CD1c-positive myeloid dendritic cell (primary cell): ENCODE results near the gene CCDC97.

Source experiments
- DNase-seq: peaks from one replicate; pipeline ENCODE4 v3.0.0-alpha.2; 2016; ENCODE audit errors: extremely low spot score

Gene CCDC97

GRCh38 chr19:41298348-41298964 lies 11.5 kb upstream of the CCDC97 start:
- peak; percentile 80 for DNase-seq

DNA sequence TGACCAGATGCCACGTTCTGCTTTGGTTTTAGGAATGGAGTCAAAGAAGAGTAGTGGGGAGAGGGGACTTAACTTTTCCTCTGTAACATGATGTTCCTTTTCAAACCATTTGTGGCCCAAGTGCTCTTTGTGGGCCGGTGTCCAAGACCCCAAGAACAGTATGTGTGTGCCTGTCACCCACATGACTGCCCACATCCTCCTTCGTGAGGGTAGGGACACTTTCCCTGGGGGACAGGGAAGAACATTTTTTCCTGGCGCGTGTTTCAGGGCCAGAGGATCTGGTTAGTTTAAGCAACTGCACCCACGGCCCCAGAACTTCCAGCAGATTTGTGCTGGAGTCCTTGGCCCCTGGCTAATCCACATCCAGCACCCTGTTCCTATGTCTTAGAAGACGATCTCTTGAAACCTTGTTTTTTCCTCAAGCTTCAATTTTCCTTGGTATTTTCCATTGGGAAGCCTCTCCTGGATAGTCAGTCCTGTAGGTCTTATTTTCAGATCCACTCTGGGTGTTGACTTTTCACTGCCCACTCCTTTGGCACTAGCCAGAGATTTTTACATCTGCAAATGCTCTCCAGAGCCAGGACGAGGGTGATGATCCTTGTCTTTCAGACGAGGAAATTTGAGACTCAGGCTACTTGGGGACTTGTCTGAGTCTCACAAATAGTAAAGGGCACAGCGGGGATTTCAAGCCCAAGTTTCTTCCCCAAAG lies 10.8 kb upstream of the CCDC97 start:
- DNase-seq, result peak; percentile 46

GRCh38 chr19:41299755-41300089 lies 10.2 kb upstream of the CCDC97 start:
- DNase-seq, result peak; percentile 20

DNA sequence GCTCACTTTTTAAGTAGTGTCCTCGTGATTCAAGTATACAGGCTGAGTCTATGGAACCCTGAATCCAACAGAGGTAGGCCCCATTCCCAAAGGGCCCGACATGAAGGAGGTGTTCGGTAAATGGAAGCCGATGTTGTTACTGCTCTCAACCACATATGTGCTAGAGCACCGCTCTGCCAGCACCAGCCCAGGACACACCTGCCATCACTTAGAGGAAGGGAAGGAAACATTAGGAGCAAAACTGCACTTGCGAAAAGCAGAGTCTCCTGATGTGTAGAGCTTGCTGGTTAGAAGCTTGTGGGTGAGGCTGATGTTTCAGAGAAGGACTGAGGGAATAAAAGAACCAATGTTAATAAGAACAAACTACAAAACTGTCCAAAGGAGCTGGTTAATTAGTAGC lies 9.4 kb upstream of the CCDC97 start:
- DNase-seq, result no peak

- no peak for DNase-seq
Observed at GRCh38 chr19:41302624-41303351, 7.2 kb upstream of the CCDC97 start.

- DNase-seq, result no peak
Observed at GRCh38 chr19:41303954-41304353, 6.0 kb upstream of the CCDC97 start.

DNA sequence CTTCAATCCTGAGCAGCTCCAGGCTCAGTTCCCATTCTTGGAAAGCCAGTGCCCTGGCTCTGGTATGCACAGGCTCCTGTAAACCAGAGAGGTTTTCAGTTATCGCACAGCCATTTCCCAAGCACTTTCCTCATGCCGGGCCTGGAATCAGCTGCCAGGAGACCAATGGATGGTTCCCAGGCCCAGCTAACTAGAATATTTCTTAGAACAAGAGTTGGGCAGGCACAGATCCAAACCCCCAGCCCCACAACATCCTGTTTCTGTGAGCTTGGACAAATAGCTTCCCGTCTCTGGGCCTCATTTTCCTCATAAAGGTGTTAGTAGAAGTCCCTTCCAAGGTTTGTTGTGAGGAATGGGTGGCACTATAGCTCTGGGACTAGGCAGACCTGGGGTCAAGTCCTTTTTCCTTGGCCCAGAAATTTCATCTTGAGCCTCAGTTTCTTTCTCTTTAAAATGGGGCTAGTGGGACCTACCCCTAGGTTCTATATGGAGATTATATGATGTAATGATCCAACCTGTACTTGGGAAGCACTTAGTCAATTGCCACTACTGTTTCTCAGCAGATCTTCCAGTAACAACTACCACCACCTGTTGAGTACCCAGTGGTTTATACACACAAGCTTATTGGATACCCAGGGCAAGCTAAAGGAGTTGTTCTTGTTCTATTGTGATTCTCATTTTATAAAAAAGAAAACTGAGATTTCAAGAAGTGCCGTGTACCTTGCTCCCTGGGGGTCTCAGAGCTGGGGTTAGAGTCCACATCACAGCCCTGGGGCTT lies 5.1 kb upstream of the CCDC97 start:
- DNase-seq, result no peak

- no peak for DNase-seq
Observed at GRCh38 chr19:41305927-41306793, 3.8 kb upstream of the CCDC97 start.

GRCh38 chr19:41307090-41307875 lies 2.7 kb upstream of the CCDC97 start:
- peak; percentile 46 for DNase-seq

- no peak for DNase-seq
Observed at GRCh38 chr19:41307954-41308449, 2.0 kb upstream of the CCDC97 start.

DNA sequence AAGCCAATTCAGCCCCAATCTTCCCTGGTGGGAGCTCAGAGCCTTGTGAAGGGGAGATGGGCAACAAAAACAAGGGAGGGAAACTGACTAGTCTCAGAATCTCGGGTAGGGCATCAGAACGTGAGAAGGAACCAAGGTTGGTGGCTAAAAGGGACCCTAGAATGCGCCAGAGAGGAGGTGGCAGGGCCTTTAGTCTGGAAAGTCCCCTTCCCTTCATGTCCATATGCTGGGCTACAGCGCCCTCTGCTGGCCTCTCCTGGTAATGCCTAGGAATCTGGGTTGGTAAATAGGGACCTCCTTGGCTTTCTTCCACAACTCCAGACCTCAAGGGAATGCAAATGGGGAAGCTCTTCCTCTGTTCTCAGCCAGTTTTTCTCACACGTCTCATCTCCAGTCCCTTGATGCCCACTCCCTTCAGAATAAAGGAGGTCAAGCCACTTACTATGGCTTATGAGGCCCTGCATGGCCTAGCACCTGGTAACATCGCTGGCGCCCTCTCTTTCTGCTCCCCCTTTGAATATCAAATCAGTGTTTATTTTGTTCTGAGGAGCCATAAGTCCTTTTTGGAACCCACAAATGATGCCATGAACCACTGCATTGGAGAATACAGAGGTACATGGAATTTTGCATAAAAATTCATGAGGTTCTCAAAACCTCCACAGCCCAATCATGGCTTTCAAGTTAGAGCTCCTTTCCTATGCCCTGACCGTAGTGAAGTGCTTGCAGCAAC lies 1.4 kb upstream of the CCDC97 start:
- DNase-seq, result peak; percentile 97

DNA sequence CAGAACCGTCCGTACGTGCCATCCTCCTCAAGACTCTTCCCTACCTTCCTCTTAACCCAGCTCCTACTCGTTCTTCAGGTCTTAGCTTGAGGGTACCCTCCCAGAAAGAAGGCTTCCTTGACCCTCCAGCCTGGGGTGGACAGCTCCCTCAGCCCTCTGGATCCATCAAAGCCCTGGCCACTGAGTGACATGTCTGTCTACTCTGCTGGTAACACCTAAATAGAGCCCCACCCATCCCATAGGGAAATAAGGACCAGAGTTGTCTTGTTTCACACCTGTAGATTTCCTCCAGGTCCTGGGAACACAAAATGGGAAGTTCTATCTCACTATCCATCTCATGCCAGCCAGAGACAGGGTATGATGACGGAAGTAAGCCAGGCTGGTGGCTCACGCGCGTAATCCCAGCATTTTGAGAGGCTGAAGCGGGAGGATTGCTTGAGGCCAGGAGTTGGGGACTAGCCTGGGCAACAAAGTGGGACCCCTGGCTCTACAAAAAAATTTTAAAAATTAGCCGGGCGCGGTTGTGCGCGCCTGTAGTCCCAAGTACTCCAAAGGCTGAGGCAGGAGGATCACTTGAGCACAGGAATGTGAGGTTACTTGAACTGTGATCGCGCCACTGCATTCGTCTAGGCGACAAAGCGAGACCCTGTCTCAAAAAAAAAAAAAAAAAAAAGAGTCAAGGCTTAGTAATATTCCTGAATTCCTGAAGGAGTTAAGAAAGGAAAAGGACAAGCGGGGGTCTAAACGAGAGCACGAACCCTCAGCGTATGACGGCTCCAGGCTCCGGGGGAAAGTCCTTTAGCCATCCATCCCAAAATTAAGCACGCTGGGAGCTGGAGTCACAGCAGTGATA lies 566 bp upstream of the CCDC97 start:
- peak; percentile 61 for DNase-seq

DNA sequence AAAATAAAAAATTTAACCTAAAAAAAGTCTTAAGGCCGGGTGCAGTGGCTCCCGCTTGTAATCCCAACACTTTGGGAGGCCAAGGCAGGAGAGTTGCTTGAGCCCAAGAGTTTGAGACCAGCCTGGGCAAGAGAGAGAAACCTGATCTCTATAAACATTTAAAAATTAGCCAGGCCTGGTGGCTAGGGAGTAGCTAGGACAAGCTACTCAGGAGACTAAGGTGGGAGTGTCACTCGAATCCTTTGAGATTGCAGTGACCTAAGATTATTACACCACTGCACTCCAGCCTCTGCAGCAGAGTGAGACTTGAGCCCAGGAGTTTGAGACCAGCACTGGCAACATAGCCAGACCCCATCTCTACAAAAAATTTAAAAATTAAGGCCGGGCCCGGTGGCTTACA lies 1.1 kb downstream of the CCDC97 start:
- DNase-seq, result no peak

GRCh38 chr19:41311613-41312012 lies 1.6 kb downstream of the CCDC97 start:
- DNase-seq, result no peak

- no peak for DNase-seq
Observed at GRCh38 chr19:41316306-41316920, 6.4 kb downstream of the CCDC97 start.

DNA sequence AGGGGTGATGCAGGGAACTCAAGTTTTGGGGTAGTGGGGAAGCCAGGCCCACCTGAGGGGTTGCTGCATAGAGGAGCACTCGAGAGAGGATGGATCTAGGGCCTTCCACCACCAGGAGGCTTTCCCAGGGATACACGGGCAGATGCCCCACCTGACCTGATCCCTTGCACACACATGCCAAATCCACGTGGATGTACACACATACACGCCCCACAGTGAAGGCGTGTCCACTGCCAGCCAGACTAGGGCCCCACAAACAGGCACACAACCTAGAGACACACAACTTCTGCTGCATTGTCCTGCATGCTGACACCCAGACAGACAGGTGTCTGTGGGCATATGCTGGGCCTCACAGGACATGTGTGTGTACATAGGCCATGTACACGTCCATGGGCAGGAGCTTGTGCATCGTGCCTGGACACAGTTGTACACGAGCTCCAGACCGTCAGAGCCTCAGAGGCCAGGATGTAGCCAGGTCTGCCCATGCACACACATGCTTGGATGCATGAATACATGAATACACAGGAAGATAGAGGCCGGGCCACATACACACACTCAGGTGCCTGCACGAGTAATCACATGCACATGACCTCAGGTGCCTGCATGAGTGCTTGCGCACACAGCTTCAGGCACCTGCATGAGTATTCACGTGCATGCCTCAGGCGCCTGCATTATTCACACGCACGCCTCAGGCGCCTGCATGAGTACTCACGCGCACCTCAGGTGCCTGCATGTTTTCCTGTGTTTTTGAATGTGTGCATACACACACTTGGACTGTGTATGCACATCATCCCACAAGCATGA lies 8.9 kb downstream of the CCDC97 start:
- no peak for DNase-seq

DNA sequence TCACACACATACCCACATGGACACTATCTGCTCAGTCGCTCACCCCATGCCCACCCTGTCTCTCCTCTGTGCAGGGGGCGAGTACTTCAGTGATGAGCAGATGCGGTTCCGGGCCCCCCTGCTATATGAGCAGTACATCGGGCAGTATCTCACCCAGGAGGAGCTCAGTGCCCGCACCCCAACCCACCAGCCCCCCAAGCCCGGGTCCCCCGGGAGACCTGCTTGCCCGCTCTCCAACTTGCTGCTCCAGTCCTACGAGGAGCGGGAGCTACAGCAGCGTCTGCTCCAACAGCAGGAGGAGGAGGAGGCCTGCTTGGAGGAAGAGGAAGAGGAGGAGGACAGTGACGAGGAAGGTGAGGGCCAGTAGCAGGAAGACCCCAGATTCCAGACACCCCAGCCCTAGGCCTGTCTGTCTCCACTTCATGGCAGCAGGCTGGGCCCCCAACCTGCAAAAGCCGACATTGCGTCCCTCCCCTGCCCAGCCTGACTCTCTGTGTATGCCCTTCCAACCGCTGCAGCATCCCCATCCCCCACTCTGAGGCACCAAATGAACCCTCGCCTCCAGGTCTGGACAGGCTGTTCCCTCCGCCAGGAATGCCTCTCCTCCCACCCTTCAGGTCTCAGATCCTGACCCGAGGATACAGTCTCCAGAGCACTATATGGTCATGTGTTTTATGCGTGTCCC lies 9.7 kb downstream of the CCDC97 start:
- DNase-seq, result no peak
